Measurements from ENCODE around the gene R3HDM4.

DNA sequence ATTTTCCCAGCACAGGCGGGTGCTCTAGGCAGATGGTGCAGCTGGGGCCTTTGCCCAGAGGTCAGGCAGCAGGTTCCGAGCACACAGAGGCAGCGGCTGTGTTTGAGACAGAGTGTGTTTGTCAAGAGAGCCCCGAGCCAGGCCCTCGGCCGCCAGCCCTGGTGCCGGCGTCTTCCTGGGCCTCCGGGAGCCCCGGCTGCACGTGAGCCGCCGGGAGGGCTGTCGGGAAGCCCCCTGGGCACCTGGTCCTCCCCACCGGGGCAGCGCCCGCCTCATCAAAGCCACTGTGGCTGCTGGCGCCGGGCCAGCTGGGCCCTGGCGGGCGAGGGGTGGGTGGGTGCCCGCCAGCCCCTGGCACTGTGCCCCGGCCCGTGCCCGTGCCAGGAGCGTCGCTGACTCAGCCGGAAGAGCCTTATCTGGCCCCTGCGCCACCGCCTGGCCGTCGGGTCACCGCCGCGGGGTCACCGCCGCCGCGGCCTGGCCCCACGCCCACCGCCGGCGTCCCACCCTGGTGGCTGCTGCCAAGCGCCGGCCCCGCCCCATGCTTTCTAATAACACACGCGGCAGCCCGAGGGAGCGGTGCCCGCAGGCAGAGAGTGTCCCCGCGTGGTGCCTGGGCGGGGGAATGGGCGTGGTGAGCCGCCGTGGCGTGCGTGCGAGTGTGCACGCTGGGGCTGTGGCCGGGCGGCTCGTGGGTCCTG is 27.7 kb upstream of the R3HDM4 start:
- TF ChIP-seq, protein P1, sequence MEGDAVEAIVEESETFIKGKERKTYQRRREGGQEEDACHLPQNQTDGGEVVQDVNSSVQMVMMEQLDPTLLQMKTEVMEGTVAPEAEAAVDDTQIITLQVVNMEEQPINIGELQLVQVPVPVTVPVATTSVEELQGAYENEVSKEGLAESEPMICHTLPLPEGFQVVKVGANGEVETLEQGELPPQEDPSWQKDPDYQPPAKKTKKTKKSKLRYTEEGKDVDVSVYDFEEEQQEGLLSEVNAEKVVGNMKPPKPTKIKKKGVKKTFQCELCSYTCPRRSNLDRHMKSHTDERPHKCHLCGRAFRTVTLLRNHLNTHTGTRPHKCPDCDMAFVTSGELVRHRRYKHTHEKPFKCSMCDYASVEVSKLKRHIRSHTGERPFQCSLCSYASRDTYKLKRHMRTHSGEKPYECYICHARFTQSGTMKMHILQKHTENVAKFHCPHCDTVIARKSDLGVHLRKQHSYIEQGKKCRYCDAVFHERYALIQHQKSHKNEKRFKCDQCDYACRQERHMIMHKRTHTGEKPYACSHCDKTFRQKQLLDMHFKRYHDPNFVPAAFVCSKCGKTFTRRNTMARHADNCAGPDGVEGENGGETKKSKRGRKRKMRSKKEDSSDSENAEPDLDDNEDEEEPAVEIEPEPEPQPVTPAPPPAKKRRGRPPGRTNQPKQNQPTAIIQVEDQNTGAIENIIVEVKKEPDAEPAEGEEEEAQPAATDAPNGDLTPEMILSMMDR (IDR thresholded peaks at IDR 0.05): peak in 1 of 4 experiments; percentile 24
- TF ChIP-seq EP300 (IDR thresholded peaks at IDR 0.05) (no peak), POLR2A (IDR thresholded peaks at IDR 0.05) (no peak), POLR2AphosphoS5 (IDR thresholded peaks at IDR 0.05) (peak; percentile 23)

All from gastroesophageal sphincter (tissue), 3 donors.